ENCODE measurements around the gene FAM163A. TPM values are rescaled to one million over a fixed set of nuclear protein-coding genes. Genes with fewer than 3 reads are reported as not detected.

The FAM163A gene
- total RNA-seq, 1 experiment from 2014 or later, result 0.46 TPM

GRCh38 chr1:179731643-179732042, 11.4 kb upstream of the FAM163A start:
- Mint-ChIP-seq H3K27ac (no peak overlapping the region), H3K4me3 (no peak overlapping the region), H3K4me1 (peaks cover 12% of the 10 kb centered on the region in 2 experiments; a peak in 3 of 4 replicates), H3K36me3 (ENCODE audit: insufficient read depth in 1 of 3, low read depth in 3 of 3) (no peaks in the 10 kb centered on the region), H3K9me3 (no peaks in the 10 kb centered on the region), H3K27me3 (ENCODE audit: low read depth) (peaks cover 2% of the 10 kb centered on the region; the same call in 1 of the 2 replicates)
- Histone ChIP-seq H3K79me2 (ENCODE audit: insufficient read depth, low read length) (no peaks in the 10 kb centered on the region), H3K9me3 (ENCODE audit: control insufficient read depth, low read depth, low read length) (no peaks in the 10 kb centered on the region), H3K56ac (ENCODE audit: insufficient read length, low read depth, low read length) (no peak overlapping the region), H3K27me3 (ENCODE audit: insufficient read depth, low read length) (no peaks in the 10 kb centered on the region), H3T11ph (ENCODE audit: low read length) (no peak overlapping the region), H3K18ac (ENCODE audit: insufficient read length, low read depth, low read length) (no peak overlapping the region), H2BK20ac (ENCODE audit: low read depth, low read length, poor library complexity, severe bottlenecking) (no peak overlapping the region), H2BK5ac (ENCODE audit: insufficient read length, low read length) (no peak overlapping the region), H4K8ac (replicated peaks; ENCODE audit: insufficient read length, low read depth, low read length) (no peak overlapping the region), H3K79me1 (ENCODE audit: insufficient read depth, low read depth, low read length, poor library complexity, severe bottlenecking) (no peaks in the 10 kb centered on the region), H3K9ac (ENCODE audit: extremely low read depth, insufficient read length, low read length) (no peak overlapping the region), H4K5ac (ENCODE audit: insufficient read length, low read depth, low read length) (no peak overlapping the region), H3K27ac (ENCODE audit: insufficient read length, low read depth, low read length) (no peak overlapping the region), H2AFZ (ENCODE audit: low read length) (no peak overlapping the region), H2BK120ac (ENCODE audit: low read depth, low read length, poor library complexity, severe bottlenecking) (no peak overlapping the region), H3K4me1 (ENCODE audit: insufficient read depth, low read length) (no peaks in the 10 kb centered on the region), H3K4ac (ENCODE audit: low read depth, low read length) (no peak overlapping the region), H2AK5ac (ENCODE audit: insufficient read length, low read length) (no peak overlapping the region), H4K91ac (ENCODE audit: insufficient read length, low read depth, low read length) (no peak overlapping the region), H3K14ac (ENCODE audit: insufficient read depth, low read length) (no peak overlapping the region), H3K4me2 (ENCODE audit: insufficient read depth, insufficient read length, low read length) (no peak overlapping the region), H3K23me2 (ENCODE audit: insufficient read length, low read depth, low read length, poor library complexity, severe bottlenecking) (no peaks in the 10 kb centered on the region), H2BK15ac (ENCODE audit: low read depth, low read length) (no peak overlapping the region), H2BK12ac (ENCODE audit: insufficient read length, low read depth, low read length) (no peak overlapping the region), H4K20me1 (ENCODE audit: control insufficient read depth, insufficient read depth, insufficient read length) (no peaks in the 10 kb centered on the region), H3K23ac (ENCODE audit: insufficient read length, low read depth, low read length) (no peak overlapping the region)
- DNase-seq, result no peak
- TF ChIP-seq, protein P1, sequence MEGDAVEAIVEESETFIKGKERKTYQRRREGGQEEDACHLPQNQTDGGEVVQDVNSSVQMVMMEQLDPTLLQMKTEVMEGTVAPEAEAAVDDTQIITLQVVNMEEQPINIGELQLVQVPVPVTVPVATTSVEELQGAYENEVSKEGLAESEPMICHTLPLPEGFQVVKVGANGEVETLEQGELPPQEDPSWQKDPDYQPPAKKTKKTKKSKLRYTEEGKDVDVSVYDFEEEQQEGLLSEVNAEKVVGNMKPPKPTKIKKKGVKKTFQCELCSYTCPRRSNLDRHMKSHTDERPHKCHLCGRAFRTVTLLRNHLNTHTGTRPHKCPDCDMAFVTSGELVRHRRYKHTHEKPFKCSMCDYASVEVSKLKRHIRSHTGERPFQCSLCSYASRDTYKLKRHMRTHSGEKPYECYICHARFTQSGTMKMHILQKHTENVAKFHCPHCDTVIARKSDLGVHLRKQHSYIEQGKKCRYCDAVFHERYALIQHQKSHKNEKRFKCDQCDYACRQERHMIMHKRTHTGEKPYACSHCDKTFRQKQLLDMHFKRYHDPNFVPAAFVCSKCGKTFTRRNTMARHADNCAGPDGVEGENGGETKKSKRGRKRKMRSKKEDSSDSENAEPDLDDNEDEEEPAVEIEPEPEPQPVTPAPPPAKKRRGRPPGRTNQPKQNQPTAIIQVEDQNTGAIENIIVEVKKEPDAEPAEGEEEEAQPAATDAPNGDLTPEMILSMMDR (conservative IDR thresholded peaks at IDR 0.05), result no peak
- no CpG with 5 or more reads among the region's 4 CpGs for WGBS (ENCODE audit: extremely low coverage, insufficient read length, low lambda C conversion rate)

Measured in H9 (cell line).